ENCODE measurements around the gene LAMTOR2.

LAMTOR2 gene

DNA sequence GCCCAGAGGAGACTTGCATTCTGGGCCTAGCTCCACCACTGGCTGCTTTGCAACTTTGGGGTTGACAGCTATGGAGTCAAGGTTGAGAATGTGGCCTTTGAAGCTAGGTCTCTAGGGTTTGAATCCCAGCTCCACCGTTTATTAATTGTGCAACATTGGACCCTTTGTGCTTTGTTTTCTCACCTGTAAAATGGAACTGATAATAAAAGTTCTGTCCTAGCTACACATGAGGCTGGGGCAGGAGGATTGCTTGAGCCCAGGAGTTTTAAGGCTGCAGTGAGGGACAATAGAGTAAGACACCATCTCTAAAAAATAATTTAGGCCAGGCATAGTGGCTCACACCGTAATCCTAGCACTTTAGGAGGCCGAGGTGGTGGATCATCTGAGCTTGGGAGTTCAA lies 44.7 kb downstream of the LAMTOR2 start:
- no peak for DNase-seq

GRCh38 chr1:156100205-156100995 lies 45.8 kb downstream of the LAMTOR2 start:
- DNase-seq, result no peak

DNA sequence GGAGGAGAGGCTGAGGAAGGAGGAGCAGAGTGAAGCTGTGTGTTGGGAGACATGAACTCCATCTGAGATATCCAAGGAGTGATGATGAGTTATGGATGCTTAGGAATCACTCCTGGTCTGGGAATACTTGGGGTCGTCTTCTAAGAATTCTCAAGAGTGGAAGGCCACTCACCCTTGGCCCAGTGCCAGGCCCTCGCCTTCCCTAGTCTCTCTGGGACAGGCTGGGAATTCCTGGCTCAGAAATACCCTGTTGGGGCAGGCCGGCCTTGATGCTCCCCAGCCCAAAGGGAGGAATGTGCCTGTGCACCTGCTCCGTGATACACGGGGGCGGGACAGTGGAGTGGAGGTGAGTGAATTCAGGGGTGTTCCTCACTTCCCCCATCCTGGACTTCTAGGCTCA lies 47.3 kb downstream of the LAMTOR2 start:
- DNase-seq, result no peak

GRCh38 chr1:156102633-156103511 lies 48.3 kb downstream of the LAMTOR2 start:
- DNase-seq, result no peak

- peak in 2 of 5 experiments; percentile 35 to 44 for DNase-seq
Measured at GRCh38 chr1:156103521-156103947, 49.0 kb downstream of the LAMTOR2 start.

DNA sequence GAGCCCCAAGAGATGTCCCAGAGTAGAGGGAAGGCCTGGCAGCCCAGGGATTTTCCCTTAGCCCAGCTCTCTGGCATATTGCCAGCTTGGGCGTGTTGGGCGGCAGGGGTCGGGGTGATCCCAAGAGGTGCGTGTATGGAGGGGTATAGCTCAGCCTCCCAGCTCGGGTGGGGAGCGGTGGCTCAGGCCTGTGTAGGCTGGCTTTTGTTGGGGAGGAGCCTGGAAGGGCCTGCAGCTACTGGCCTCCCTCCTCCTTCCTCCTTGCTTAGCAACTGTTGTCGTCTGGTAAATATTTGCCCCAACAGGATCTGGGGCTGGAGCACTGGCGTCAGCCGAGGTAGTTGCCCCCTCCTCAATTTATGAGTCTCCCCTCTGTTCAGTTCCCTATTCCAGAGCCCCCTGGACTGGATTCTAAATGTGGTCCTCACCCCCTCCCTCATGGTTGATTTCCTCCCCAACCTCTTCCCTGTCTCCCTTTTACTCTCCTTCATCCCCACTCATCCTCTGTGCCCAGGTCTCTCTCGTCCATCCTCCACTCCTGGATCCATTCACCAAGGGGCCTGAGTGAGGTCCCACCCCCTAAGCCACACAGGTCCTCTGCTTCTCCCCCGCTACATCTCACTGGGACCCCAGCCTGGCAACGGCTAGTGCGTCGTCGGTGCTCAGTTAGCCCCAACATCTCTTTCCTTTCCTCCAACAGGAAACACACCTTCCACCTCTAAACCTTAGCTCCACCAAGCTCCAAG lies 49.7 kb downstream of the LAMTOR2 start:
- peak in 4 of 5 experiments; percentile 30 to 79 (median 60) for DNase-seq

GRCh38 chr1:156104861-156105832 lies 50.6 kb downstream of the LAMTOR2 start:
- no peak for DNase-seq

- DNase-seq, result peak in 1 of 5 experiments; percentile 39
Measured at GRCh38 chr1:156106624-156107488, 52.3 kb downstream of the LAMTOR2 start.

DNA sequence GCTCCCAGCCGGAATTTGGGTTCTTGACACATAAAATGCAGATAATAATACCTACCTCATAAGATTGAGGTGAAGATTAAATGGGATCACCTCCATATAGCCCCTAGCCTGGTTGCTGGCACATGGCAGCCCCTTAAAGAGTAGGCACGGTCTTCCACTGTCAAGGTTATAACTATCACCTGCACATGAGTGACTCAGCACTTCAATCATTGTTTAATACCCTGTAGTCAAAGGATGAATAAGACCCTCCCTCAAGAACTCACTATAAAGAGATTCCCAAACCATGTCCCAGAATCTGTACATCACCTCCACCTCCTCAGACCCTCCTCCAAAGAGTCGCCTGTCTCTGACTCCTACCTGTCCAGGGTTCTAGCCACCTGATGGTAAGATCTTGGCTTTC lies 53.5 kb downstream of the LAMTOR2 start:
- no peak for DNase-seq
